K562 (cell line): ENCODE data around the gene GFOD1. TPM values are rescaled to one million over a fixed set of nuclear protein-coding genes. Genes with fewer than 3 reads are reported as not detected.
A peak's percentile ranks its signal among the peaks of the same experiment; 100 is the strongest.

Experiments used
- ATF1 ChIP-seq, 2 experiments: fragments of 450-650 bp in 1 of 2; IDR thresholded peaks; 2 replicates each; pipeline ENCODE4 v1.6.1; 2016; ENCODE audit warnings: missing compliant biosample characterization in 1 of 2, missing genetic modification characterization in 1 of 2
- CEBPB ChIP-seq: fragments of 450-650 bp; IDR thresholded peaks from 2 replicates; pipeline ENCODE4 v1.6.1; 2016; ENCODE audit warnings: missing genetic modification characterization, missing compliant biosample characterization
- DIDO1 ChIP-seq: fragments of 450-650 bp; IDR thresholded peaks from 2 replicates; pipeline ENCODE4 v1.6.1; 2016; ENCODE audit warnings: low read depth, missing biosample characterization, missing genetic modification characterization
- GABPA ChIP-seq: fragments of 200-800 bp; sonication (Bioruptor generic); conservative IDR thresholded peaks from 2 replicates; pipeline ENCODE4 v1.6.1; 2016; ENCODE audit warnings: low read depth, missing genetic modification characterization, missing compliant biosample characterization
- JUN ChIP-seq, 2 experiments: sonication (generic) in 1 of 2; formaldehyde crosslinking in 1 of 2; IDR thresholded peaks; 2 replicates each; pipeline versions ENCODE4 v1.6.1 to v1.8.0; 2012 to 2022; ENCODE audit warnings: borderline replicate concordance in 2 of 2, mild to moderate bottlenecking in 2 of 2, improper control_type of control experiment in 1 of 2, low read depth in 1 of 2, low read length in 1 of 2, missing genetic modification reagents in 1 of 2
- KDM5B ChIP-seq: fragments of 200-600 bp; sonication (generic); IDR thresholded peaks from 2 replicates; pipeline ENCODE4 v1.6.1; 2012; ENCODE audit warnings: low read depth, mild to moderate bottlenecking, moderate library complexity, low read length, control low read depth, inconsistent platforms; ENCODE audit not compliant: insufficient replicate concordance
- MCM5 ChIP-seq: fragments of 450-650 bp; IDR thresholded peaks from 2 replicates; pipeline ENCODE4 v1.6.1; 2016; ENCODE audit warnings: low read depth
- MTA1 ChIP-seq: fragments of 450-650 bp; IDR thresholded peaks from 2 replicates; pipeline ENCODE4 v1.6.1; 2017; ENCODE audit warnings: borderline replicate concordance
- NBN ChIP-seq: fragments of 450-650 bp; IDR thresholded peaks from 2 replicates; pipeline ENCODE4 v1.6.1; 2016; ENCODE audit warnings: low read depth, mild to moderate bottlenecking
- PRMT5 ChIP-seq: sonication (generic); formaldehyde crosslinking; IDR thresholded peaks from 2 replicates; pipeline ENCODE4 v1.5.0; 2020; ENCODE audit warnings: missing genetic modification reagents
- ZBTB8A ChIP-seq: fragments of 450-650 bp; IDR thresholded peaks from 2 replicates; pipeline ENCODE4 v1.6.1; 2018; ENCODE audit warnings: mild to moderate bottlenecking, moderate library complexity; ENCODE audit not compliant: partially characterized antibody
- ZNF445 ChIP-seq: fragments of 250-450 bp; sonication (Bioruptor Pico); IDR thresholded peaks from 2 replicates; pipeline ENCODE4 v1.4.0; 2020; ENCODE audit warnings: low read depth, mild to moderate bottlenecking, moderate library complexity
- ZNF57 ChIP-seq: fragments of 450-650 bp; formaldehyde crosslinking; IDR thresholded peaks from 2 replicates; pipeline ENCODE4 v1.4.0; 2020; ENCODE audit warnings: mild to moderate bottlenecking, moderate library complexity
- polyA plus RNA-seq, 8 experiments: library from polyadenylated mRNA; depleted of rRNA in 4 of 8; stranded (reverse) in 5 of 8; unstranded in 3 of 8; fragments of >200 nt; fragmentation: Nextera tagmentation in 2 of 8; fragmentation: Illumina TruSeq in 1 of 8; extraction: Ambion mirVana in 2 of 8; extraction: Trizol in 1 of 8; gene quantifications; 2 replicates each; pipeline versions ENCODE4 v1.2.1 to v1.2.3, GENCODE V29; 2011 to 2014; ENCODE audit warnings: inconsistent platforms in 1 of 8, missing spikeins in 1 of 8
- total RNA-seq, 7 experiments: library from RNA; depleted of rRNA in 6 of 7; stranded (reverse); fragments of >200 nt in 6 of 7; fragmentation: Illumina TruSeq in 2 of 7; extraction: Trizol in 2 of 7; gene quantifications; 2 replicates each; pipeline versions ENCODE4 v1.2.1 to v1.2.3, GENCODE V29; 2011 to 2021; ENCODE audit warnings: low replicate concordance in 1 of 7
- TF ChIP-seq, protein P1 (sequence below): fragments of 450-650 bp; formaldehyde crosslinking; IDR thresholded peaks from 2 replicates; pipeline ENCODE4 v1.4.0; 2020; ENCODE audit warnings: mild to moderate bottlenecking, moderate library complexity
- TF ChIP-seq, protein P2 (sequence below): fragments of 450-650 bp; IDR thresholded peaks from 2 replicates; pipeline ENCODE4 v1.6.1; 2016
- TF ChIP-seq, protein P3 (sequence below): sonication (generic); formaldehyde crosslinking; IDR thresholded peaks from 2 replicates; pipeline ENCODE4 v1.8.1; 2023; ENCODE audit warnings: mild to moderate bottlenecking, missing genetic modification reagents
- TF ChIP-seq, protein P4 (sequence below): fragments of 250-450 bp; sonication (Bioruptor Pico); IDR thresholded peaks from 2 replicates; pipeline ENCODE4 v1.8.0; 2022; ENCODE audit warnings: moderate library complexity, mild to moderate bottlenecking, inconsistent platforms
- TF ChIP-seq, protein P5 (sequence below): fragments of 450-650 bp; formaldehyde crosslinking; IDR thresholded peaks from 2 replicates; pipeline ENCODE4 v1.4.0; 2020; ENCODE audit warnings: mild to moderate bottlenecking, mixed read lengths

Gene GFOD1
- total and polyA plus RNA-seq, 9 of the 15 experiments (the other 6 are each of a cell fraction or from before 2014, with no cell fraction given) = 3.8 to 12.0 (median 8.2) TPM

DNA sequence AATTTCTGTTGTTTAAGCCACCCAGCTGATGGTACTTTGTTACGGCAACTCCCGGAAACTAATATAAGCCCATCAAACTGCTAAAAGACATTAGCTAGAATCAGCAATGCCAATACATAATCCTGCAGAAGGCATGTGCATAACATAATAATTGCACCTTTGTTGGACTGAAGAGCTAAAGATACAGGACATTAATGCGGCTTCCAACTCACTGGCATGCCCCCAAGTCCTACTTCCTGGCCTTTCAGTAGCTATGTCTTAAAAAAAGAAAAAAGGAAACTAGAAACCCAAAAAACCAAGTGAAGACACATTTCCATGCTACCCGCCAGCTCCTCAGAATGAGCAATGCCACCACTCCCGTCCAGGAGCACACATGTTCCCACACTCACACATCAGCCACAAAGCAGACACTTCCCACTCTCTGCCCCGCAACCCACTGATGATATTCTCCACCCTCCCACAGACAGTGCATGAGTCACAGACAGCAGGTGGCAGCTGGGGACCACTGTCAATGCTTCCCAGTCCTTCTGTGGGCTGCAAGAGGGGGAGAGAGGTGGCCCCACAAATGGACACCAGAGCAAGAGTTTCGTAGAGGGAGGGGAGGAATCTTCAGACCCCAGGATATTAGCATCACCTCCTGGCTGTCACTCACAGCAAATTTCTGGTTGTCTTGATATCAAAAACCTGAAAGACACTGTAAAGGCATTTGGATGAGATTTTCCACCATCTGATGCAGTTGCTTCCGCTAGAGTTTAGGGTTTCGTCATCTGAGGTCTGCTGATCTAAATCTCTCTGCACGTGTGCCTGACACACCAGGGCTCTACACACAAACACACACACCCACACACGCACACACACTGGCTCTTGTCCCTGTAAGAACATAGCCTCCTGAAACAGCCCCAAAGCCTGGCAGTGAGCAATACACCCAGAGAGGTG, 32.8 kb downstream of the GFOD1 start (continued):
- TF ChIP-seq, protein P1, sequence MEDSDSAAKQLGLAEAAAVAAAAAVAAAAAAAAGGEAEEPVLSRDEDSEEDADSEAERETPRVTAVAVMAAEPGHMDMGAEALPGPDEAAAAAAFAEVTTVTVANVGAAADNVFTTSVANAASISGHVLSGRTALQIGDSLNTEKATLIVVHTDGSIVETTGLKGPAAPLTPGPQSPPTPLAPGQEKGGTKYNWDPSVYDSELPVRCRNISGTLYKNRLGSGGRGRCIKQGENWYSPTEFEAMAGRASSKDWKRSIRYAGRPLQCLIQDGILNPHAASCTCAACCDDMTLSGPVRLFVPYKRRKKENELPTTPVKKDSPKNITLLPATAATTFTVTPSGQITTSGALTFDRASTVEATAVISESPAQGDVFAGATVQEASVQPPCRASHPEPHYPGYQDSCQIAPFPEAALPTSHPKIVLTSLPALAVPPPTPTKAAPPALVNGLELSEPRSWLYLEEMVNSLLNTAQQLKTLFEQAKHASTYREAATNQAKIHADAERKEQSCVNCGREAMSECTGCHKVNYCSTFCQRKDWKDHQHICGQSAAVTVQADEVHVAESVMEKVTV (CRISPR knock-in tag) = 0 out of 2 replicates have a peak, but pooled peaks have one; percentile 28
- TF ChIP-seq, protein P2, sequence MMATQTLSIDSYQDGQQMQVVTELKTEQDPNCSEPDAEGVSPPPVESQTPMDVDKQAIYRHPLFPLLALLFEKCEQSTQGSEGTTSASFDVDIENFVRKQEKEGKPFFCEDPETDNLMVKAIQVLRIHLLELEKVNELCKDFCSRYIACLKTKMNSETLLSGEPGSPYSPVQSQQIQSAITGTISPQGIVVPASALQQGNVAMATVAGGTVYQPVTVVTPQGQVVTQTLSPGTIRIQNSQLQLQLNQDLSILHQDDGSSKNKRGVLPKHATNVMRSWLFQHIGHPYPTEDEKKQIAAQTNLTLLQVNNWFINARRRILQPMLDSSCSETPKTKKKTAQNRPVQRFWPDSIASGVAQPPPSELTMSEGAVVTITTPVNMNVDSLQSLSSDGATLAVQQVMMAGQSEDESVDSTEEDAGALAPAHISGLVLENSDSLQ = peak; percentile 76
- peak; percentile 50; the same call in 1 of the 2 replicates for TF ChIP-seq MTA1
- no peak for TF ChIP-seq PRMT5 (CRISPR knock-in tag)
- TF ChIP-seq, protein P3, sequence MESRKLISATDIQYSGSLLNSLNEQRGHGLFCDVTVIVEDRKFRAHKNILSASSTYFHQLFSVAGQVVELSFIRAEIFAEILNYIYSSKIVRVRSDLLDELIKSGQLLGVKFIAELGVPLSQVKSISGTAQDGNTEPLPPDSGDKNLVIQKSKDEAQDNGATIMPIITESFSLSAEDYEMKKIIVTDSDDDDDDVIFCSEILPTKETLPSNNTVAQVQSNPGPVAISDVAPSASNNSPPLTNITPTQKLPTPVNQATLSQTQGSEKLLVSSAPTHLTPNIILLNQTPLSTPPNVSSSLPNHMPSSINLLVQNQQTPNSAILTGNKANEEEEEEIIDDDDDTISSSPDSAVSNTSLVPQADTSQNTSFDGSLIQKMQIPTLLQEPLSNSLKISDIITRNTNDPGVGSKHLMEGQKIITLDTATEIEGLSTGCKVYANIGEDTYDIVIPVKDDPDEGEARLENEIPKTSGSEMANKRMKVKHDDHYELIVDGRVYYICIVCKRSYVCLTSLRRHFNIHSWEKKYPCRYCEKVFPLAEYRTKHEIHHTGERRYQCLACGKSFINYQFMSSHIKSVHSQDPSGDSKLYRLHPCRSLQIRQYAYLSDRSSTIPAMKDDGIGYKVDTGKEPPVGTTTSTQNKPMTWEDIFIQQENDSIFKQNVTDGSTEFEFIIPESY (CRISPR knock-in tag) = no peak
- TF ChIP-seq KDM5B = no peak
- TF ChIP-seq DIDO1 = peak; percentile 46; the same call in 1 of the 2 replicates
- 0 out of 2 replicates have a peak, but pooled peaks have one; percentile 23 for TF ChIP-seq JUN (IDR thresholded peaks at IDR 0.05; ENCODE audit: borderline replicate concordance, low read depth, low read length)
- no peak for TF ChIP-seq JUN (CRISPR knock-in tag; IDR thresholded peaks at IDR 0.05; ENCODE audit: borderline replicate concordance)
- no peak for TF ChIP-seq ZNF57 (CRISPR knock-in tag)
- TF ChIP-seq GABPA = 0 out of 2 replicates have a peak, but pooled peaks have one; percentile 19
- TF ChIP-seq CEBPB (tag) = 0 out of 2 replicates have a peak, but pooled peaks have one; percentile 11
- TF ChIP-seq ZNF445 (CRISPR knock-in tag) = no peak
- TF ChIP-seq, protein P4, sequence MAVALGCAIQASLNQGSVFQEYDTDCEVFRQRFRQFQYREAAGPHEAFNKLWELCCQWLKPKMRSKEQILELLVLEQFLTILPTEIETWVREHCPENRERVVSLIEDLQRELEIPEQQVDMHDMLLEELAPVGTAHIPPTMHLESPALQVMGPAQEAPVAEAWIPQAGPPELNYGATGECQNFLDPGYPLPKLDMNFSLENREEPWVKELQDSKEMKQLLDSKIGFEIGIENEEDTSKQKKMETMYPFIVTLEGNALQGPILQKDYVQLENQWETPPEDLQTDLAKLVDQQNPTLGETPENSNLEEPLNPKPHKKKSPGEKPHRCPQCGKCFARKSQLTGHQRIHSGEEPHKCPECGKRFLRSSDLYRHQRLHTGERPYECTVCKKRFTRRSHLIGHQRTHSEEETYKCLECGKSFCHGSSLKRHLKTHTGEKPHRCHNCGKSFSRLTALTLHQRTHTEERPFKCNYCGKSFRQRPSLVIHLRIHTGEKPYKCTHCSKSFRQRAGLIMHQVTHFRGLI = no peak
- TF ChIP-seq MCM5 = no peak
- TF ChIP-seq, protein P5, sequence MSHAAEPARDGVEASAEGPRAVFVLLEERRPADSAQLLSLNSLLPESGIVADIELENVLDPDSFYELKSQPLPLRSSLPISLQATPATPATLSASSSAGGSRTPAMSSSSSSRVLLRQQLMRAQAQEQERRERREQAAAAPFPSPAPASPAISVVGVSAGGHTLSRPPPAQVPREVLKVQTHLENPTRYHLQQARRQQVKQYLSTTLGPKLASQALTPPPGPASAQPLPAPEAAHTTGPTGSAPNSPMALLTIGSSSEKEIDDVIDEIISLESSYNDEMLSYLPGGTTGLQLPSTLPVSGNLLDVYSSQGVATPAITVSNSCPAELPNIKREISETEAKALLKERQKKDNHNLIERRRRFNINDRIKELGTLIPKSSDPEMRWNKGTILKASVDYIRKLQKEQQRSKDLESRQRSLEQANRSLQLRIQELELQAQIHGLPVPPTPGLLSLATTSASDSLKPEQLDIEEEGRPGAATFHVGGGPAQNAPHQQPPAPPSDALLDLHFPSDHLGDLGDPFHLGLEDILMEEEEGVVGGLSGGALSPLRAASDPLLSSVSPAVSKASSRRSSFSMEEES (CRISPR knock-in tag) = no peak
- no peak for TF ChIP-seq ATF1 (CRISPR knock-in tag; IDR thresholded peaks at IDR 0.05)
- TF ChIP-seq ATF1 (tag; IDR thresholded peaks at IDR 0.05) = peak; percentile 23; the same call in 1 of the 2 replicates
- TF ChIP-seq ZBTB8A = no peak
- no peak for TF ChIP-seq NBN
